Measurements from ENCODE around the gene NRF1. TPM values are rescaled to one million over a fixed set of nuclear protein-coding genes. Genes with fewer than 3 reads are reported as not detected.

The NRF1 gene
- total RNA-seq, 2 donors from 2014 or later: 15.6 to 21.7 TPM

- H3K36me3 Mint-ChIP-seq: no peaks in the 10 kb centered on the region
- no peak for ATAC-seq
- no peak for DNase-seq (ENCODE audit: low spot score in 2 of 2)
Observed at GRCh38 chr7:129764247-129765084, 152.9 kb downstream of the NRF1 start.

GRCh38 chr7:129765352-129765751 is 153.8 kb downstream of the NRF1 start:
- Mint-ChIP-seq H3K27ac (no peak overlapping the region), H3K36me3 (no peaks in the 10 kb centered on the region), H3K9me3 (no peaks in the 10 kb centered on the region)
- ATAC-seq (no peak), DNase-seq (ENCODE audit: low spot score in 2 of 2) (no peak)

More at GRCh38 chr7:129764247-129765084, 152.9 kb downstream of the NRF1 start:
- no peaks in the 10 kb centered on the region for H3K9me3 Mint-ChIP-seq
- H3K27ac Mint-ChIP-seq: no peak overlapping the region

- no peak for ATAC-seq
Observed at GRCh38 chr7:129767120-129768015, 155.8 kb downstream of the NRF1 start.

GRCh38 chr7:129768614-129769399 is 157.3 kb downstream of the NRF1 start:
- DNase-seq (ENCODE audit: low spot score in 2 of 2) (no peak), ATAC-seq (no peak)
- Mint-ChIP-seq H3K9me3 (no peaks in the 10 kb centered on the region), H3K27ac (peak overlapping the region in 1 of 2 donors; percentile 12), H3K36me3 (no peaks in the 10 kb centered on the region)

More at GRCh38 chr7:129767120-129768015, 155.8 kb downstream of the NRF1 start:
- no peak for DNase-seq (ENCODE audit: low spot score in 2 of 2)
- H3K9me3 Mint-ChIP-seq: no peaks in the 10 kb centered on the region
- H3K36me3 Mint-ChIP-seq: no peaks in the 10 kb centered on the region
- H3K27ac Mint-ChIP-seq: no peak overlapping the region

- Mint-ChIP-seq H3K36me3 (no peaks in the 10 kb centered on the region), H3K27ac (no peak overlapping the region), H3K9me3 (no peaks in the 10 kb centered on the region)
- DNase-seq (ENCODE audit: low spot score in 2 of 2): no peak
- no peak for ATAC-seq
Observed at GRCh38 chr7:129769400-129769774, 157.9 kb downstream of the NRF1 start.

- ATAC-seq: no peak
- Mint-ChIP-seq H3K36me3 (no peaks in the 10 kb centered on the region), H3K27ac (no peak overlapping the region), H3K9me3 (no peaks in the 10 kb centered on the region)
- DNase-seq (ENCODE audit: low spot score in 2 of 2): no peak
Observed at GRCh38 chr7:129769866-129770808, 158.6 kb downstream of the NRF1 start.

GRCh38 chr7:129771201-129771927 is 159.8 kb downstream of the NRF1 start:
- no peaks in the 10 kb centered on the region for H3K9me3 Mint-ChIP-seq
- no peak overlapping the region for H3K27ac Mint-ChIP-seq
- ATAC-seq (no peak), DNase-seq (ENCODE audit: low spot score in 2 of 2) (no peak)
- no peaks in the 10 kb centered on the region for H3K36me3 Mint-ChIP-seq

- Mint-ChIP-seq H3K27ac (no peak overlapping the region), H3K36me3 (no peaks in the 10 kb centered on the region), H3K9me3 (no peaks in the 10 kb centered on the region)
- ATAC-seq: no peak
- DNase-seq (ENCODE audit: low spot score in 2 of 2): no peak
Observed at GRCh38 chr7:129771928-129772479, 160.5 kb downstream of the NRF1 start.

- DNase-seq (ENCODE audit: low spot score in 2 of 2) (no peak), ATAC-seq (no peak)
- Mint-ChIP-seq H3K36me3 (no peaks in the 10 kb centered on the region), H3K27ac (no peak overlapping the region), H3K9me3 (no peaks in the 10 kb centered on the region)
Observed at GRCh38 chr7:129772646-129773280, 161.2 kb downstream of the NRF1 start.

GRCh38 chr7:129773328-129773731 is 161.8 kb downstream of the NRF1 start:
- no peak overlapping the region for H3K27ac Mint-ChIP-seq
- ATAC-seq: no peak
- DNase-seq (ENCODE audit: low spot score in 2 of 2): no peak
- no peaks in the 10 kb centered on the region for H3K9me3 Mint-ChIP-seq
- no peaks in the 10 kb centered on the region for H3K36me3 Mint-ChIP-seq

- H3K36me3 Mint-ChIP-seq: no peaks in the 10 kb centered on the region
- H3K9me3 Mint-ChIP-seq: no peaks in the 10 kb centered on the region
- H3K27ac Mint-ChIP-seq: no peak overlapping the region
- DNase-seq (ENCODE audit: low spot score in 2 of 2): no peak
- no peak for ATAC-seq
Observed at GRCh38 chr7:129773871-129774270, 162.4 kb downstream of the NRF1 start.

- Mint-ChIP-seq H3K36me3 (no peaks in the 10 kb centered on the region), H3K9me3 (no peaks in the 10 kb centered on the region), H3K27ac (no peak overlapping the region)
- no peak for ATAC-seq
- no peak for DNase-seq (ENCODE audit: low spot score in 2 of 2)
Observed at GRCh38 chr7:129774359-129774758, 162.8 kb downstream of the NRF1 start.

- Mint-ChIP-seq H3K9me3 (no peaks in the 10 kb centered on the region), H3K27ac (no peak overlapping the region), H3K36me3 (no peaks in the 10 kb centered on the region)
- no peak for ATAC-seq
- DNase-seq (ENCODE audit: low spot score in 2 of 2): no peak
Observed at GRCh38 chr7:129774871-129775694, 163.6 kb downstream of the NRF1 start.

All from activated naive CD4-positive, alpha-beta T cell treated with anti-CD3 and anti-CD28 coated beads, Interleukin-2, amount 50 U/mL, for 72 hours (primary cell).